PC-9 (cell line): Measurements from ENCODE around the gene CRAMP1.

Experiments used
- CTCF ChIP-seq: fragments of 200-600 bp; sonication (generic); conservative IDR thresholded peaks from 2 replicates; pipeline ENCODE4 v1.6.1; 2017; ENCODE audit warnings: mixed run types, antibody characterized with exemption, mild to moderate bottlenecking, moderate library complexity
- EZH2 ChIP-seq: fragments of 200-600 bp; sonication (generic); IDR thresholded peaks from 2 replicates; pipeline ENCODE4 v1.8.0; 2017; ENCODE audit warnings: antibody characterized with exemption, low read depth

GRCh38 chr16:1584926-1585484 lies 27.2 kb upstream of the CRAMP1 start:
- TF ChIP-seq CTCF (no peak), EZH2 (no peak)
